Activated CD4-positive, alpha-beta T cell treated with anti-CD3 and anti-CD28 coated beads for 48 hours (primary cell): ENCODE data around the gene TMPRSS2.

Experiments used
- DNase-seq: peaks from one replicate; pipeline ENCODE4 v3.0.0-alpha.2; 2020

The TMPRSS2 gene

GRCh38 chr21:41509145-41509496, 1.2 kb upstream of the TMPRSS2 start:
- DNase-seq = no peak

GRCh38 chr21:41508415-41509144, 622 bp upstream of the TMPRSS2 start:
- no peak for DNase-seq

GRCh38 chr21:41506611-41507520, 1.1 kb downstream of the TMPRSS2 start:
- no peak for DNase-seq

- DNase-seq = no peak
These were observed 1.9 kb downstream of the TMPRSS2 start for GRCh38 chr21:41506005-41506594.

GRCh38 chr21:41504030-41504429, 3.9 kb downstream of the TMPRSS2 start:
- DNase-seq = no peak

GRCh38 chr21:41503331-41503730, 4.6 kb downstream of the TMPRSS2 start:
- no peak for DNase-seq

GRCh38 chr21:41501919-41502318, 6.0 kb downstream of the TMPRSS2 start:
- DNase-seq = no peak

- DNase-seq = no peak
These were observed 7.0 kb downstream of the TMPRSS2 start for GRCh38 chr21:41500931-41501381.

- no peak for DNase-seq
These were observed 7.6 kb downstream of the TMPRSS2 start for GRCh38 chr21:41500363-41500762.

- DNase-seq = no peak
These were observed 8.0 kb downstream of the TMPRSS2 start for GRCh38 chr21:41499920-41500319.

- DNase-seq = no peak
These were observed 10.2 kb downstream of the TMPRSS2 start for GRCh38 chr21:41497788-41498187.

GRCh38 chr21:41497008-41497407, 10.9 kb downstream of the TMPRSS2 start:
- DNase-seq = no peak

GRCh38 chr21:41494242-41494641, 13.7 kb downstream of the TMPRSS2 start:
- DNase-seq = no peak

- no peak for DNase-seq
These were observed 16.5 kb downstream of the TMPRSS2 start for GRCh38 chr21:41491412-41491811.

GRCh38 chr21:41490330-41490729, 17.6 kb downstream of the TMPRSS2 start:
- DNase-seq = no peak

- DNase-seq = no peak
These were observed 18.6 kb downstream of the TMPRSS2 start for GRCh38 chr21:41489329-41489728.

GRCh38 chr21:41488080-41488479, 19.9 kb downstream of the TMPRSS2 start:
- DNase-seq = no peak

- DNase-seq = no peak
These were observed 20.9 kb downstream of the TMPRSS2 start for GRCh38 chr21:41487082-41487481.

GRCh38 chr21:41483973-41484372, 24.0 kb downstream of the TMPRSS2 start:
- no peak for DNase-seq

GRCh38 chr21:41483415-41483814, 24.5 kb downstream of the TMPRSS2 start:
- DNase-seq = no peak

- no peak for DNase-seq
These were observed 25.0 kb downstream of the TMPRSS2 start for GRCh38 chr21:41482980-41483379.

- no peak for DNase-seq
These were observed 25.7 kb downstream of the TMPRSS2 start for GRCh38 chr21:41482301-41482700.

- no peak for DNase-seq
These were observed 26.8 kb downstream of the TMPRSS2 start for GRCh38 chr21:41481191-41481590.
